Stimulated activated CD4-positive, alpha-beta T cell treated with anti-CD3 and anti-CD28 coated beads, TNF-alpha, amount 100 ng/mL, for 24 hours (primary cell): Measurements from ENCODE around the gene SPOCK1.

Source experiments
- DNase-seq, 3 experiments: peaks; one replicate each; pipeline ENCODE4 v3.0.0-alpha.2; 2020; ENCODE audit warnings: low read depth in 3 of 3

SPOCK1 gene

DNA sequence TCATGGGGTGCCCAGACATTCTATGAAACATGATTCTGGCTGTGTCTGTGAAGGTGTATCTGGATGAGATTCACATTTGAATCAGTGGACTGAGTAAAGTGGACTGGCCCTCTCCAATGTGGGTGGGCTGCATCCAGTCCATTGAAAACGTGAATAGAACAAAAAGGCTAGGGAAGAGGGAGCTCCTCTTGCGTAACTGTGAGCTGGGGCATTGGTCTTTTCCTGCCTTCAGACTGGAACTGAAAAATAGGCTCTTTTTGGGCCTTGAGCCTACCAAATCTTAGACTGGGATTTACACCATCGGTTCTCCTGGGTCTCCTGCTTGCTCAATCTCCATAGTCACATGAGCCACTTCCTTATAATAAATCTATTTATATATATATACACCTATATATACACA, 170.1 kb downstream of the SPOCK1 start:
- no peak for DNase-seq

DNA sequence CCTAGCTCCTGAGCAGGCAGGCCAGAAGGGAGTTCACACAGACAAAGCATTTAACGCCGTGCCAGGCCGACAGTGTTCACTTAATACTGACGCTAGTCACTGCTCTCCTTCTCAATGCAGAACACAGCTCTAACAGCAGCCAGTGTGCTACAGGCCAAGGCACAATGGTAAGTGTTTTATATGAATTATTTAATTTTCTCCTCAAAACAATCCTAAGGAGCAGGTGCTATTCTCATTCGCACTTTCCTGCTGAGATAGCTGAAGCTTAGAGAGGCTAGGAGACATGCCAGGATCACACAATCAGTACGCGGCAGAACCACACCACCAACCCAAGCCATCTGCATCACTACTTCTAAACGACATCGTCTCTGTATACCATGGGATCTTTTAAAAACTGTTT, 170.7 kb downstream of the SPOCK1 start:
- DNase-seq = no peak

DNA sequence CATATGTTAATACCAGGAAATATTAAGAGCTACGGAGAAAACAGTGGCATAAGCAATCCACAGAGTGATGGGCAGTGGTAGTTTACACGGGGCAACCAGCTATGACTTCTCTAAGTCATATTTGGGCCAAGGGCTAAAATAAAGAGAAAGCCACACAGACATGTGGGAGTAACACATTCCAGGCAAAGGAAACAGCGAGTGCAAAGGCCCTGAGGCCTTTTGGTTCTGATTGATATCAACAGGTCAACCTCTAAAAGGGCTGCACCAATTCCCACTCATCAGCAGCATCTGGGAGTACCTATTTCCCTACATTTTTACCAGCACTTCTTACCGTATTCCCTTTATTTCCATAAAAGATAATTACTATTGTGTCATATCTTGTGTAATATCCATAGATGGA, 173.4 kb downstream of the SPOCK1 start:
- DNase-seq = no peak

DNA sequence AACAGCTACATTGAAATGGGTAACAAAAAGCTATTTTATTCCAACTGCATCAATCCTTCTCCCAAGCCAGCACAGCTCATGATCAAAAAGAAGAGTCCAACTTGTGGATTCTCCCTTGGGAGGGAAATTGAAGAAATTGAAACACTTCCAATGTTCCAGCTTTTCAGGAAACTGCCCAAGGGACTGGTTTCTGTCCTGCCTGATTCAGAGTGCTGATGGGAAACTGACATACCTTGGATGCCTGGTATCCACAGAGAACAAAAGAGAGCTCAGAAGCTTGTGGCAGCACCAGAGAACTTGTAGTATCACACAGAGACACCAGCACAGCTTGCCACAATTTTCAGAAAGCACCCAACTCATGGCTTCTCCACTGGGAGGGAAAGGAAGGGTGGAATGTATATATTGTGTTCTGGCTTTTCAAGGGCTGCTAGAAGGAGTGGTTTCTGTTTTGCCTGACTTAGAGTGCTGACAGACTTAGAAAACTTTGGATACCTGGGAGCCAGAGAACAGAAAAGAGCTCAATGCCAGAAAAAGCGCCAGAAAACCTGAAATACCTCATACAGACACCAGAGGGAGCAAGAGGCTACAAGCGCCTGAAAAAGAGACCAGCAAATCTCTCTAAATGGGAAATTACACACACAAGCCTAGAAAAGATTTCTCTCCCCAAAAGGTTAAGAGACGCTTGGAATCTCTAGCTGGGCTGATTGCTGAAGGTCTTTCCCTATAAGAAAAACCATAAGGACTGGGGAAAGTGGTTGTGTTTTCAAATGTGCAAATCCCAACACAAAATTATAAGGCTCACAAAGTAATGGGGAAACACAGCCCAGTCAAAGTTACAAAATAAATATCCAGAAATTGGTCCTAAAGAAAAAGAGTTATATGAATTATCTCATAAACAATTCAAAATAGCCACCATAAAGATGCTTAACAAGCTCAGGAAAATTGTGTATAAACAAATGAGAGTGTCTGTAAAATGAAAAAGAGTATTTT, 178.8 kb downstream of the SPOCK1 start:
- no peak for DNase-seq

DNA sequence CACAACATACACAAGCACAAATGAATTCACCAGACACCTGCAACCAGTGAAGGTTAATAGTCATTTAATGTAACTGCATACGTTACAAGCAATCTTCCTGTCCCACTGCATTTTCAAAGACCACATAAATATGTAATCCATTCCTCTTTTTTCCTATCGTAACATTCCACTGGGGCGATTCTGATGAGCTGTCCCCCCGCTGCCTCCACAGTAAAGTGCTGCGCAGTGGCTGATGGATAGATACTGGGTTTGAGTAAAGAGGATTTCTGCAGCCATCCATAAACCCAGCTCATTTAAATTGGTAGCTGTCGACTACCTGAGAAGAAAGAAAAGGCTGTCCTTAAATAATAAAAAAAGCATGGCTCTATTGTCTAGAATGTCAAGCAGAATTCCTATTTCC, 181.1 kb downstream of the SPOCK1 start:
- no peak for DNase-seq

DNA sequence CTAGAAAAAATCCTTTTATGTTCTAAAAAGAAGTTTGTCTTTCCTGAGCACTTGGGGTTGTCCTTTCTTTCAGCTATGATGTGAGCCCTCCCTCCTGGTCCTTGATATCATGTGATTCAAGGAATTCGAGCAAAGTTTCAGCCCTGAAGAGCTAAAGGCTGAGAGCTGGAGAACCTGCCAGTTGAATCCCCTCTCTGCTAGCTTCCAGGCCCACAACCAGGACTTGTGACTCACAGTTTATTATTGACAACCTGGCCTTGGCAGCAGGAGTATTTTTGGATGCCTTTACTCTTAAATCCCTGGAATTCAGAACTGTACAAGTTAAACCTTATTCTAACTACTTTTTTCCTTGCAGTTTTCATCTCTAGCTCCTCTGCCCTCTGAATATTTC, 182.8 kb downstream of the SPOCK1 start:
- DNase-seq = no peak

DNA sequence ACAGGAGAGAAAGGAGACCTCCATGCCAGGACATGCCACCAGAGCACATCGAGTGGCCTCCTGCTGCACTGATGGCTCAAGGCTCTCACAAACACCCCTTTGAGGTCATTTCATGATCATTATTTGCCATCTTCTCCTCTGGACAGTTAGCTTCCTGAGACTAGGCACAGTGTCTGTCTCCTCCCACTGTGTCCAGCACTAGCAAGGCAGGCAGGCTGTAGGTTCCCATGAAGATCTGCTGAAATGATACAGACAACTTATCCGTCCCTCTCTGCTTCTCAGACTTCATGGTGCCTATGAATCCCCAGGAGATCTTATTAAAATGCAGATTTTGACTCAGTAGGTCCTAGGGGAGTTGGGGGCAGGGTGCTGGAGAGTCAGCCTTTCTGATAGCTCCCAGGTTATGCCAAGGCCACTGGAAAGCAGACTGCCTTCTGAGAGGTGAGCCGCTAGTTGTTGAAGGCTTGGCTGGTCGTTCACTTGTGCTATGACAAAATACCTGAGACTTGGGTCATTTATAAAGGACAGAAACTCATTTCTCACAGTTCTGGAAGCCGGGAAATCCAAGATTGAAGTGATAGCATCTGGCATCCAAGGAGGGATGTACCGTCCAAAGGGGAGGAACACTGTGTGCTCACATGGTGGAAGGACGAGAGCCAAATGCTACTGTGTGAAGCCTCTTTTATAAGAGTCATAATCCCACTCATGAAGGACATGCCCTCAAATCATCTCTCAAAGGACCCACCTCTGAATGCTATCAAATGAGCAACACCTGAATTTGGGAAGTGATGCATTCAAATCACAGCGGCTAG, 183.4 kb downstream of the SPOCK1 start:
- DNase-seq = no peak

DNA sequence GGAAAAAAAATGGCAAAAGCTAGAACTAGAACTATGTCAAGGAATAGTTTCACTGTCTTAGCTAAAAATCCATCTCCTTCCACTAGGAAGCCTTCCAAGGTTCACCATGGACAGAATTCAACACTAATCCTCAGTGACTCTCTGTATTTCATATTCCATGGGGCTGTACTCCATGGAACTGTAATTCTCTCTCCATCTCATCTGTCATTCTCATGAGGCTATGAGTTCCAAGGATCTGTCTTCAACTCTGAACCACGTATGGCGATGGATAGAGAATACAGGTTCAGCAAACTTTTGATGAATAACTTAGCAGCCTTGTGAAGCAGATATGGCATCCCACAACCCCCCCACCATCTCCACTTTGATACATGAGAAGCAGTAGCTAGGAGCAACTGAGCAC, 184.0 kb downstream of the SPOCK1 start:
- DNase-seq = no peak

DNA sequence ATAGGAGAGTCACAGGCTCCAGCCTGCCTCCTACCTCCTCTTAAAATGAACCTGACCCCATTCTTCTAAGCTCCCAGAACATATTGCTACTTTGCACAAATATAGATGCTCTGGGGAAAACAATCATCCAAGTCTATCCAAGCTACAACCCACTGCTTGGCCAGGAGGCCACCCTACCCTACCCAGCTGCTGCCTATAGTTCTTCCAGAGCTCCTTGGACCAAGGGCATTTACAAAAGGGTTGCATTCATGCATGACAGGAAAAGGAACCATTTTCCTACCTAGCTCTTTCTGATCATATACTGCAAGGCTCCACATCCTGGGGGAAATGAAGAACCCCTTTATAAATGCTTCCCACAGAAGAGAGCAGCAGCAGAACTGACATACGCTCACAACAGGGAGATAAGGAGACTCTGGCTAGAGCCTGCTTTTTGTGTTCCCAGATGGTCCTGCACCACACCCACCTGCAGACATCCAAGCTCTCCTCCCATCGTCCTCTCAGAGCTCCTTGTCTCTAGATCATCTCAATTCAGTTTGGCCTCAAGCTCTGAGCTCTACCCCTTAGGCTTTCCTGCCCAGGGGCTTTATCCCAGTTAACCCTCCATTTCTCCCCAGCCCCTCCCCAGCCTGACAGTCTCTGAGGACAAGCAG, 185.5 kb downstream of the SPOCK1 start:
- DNase-seq = no peak

DNA sequence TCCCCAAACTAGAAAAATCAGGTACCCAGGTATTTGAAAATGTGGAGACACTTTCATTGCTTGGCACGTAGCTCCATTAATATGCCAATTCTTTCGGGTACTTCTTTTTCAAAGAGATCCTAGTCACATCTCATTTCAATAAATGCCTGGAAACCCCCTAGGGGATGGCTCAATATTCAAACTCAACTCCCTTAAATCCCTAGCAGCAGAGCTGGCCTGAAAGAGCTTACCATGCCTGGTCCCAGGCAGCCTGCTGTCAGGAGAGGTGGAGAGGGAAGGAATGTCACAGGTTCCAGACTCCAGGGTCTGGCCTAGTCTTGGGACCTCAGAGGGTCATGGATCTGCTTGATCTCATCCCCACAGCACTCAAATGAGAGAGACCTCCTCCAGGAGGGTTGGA, 187.1 kb downstream of the SPOCK1 start:
- DNase-seq = no peak

DNA sequence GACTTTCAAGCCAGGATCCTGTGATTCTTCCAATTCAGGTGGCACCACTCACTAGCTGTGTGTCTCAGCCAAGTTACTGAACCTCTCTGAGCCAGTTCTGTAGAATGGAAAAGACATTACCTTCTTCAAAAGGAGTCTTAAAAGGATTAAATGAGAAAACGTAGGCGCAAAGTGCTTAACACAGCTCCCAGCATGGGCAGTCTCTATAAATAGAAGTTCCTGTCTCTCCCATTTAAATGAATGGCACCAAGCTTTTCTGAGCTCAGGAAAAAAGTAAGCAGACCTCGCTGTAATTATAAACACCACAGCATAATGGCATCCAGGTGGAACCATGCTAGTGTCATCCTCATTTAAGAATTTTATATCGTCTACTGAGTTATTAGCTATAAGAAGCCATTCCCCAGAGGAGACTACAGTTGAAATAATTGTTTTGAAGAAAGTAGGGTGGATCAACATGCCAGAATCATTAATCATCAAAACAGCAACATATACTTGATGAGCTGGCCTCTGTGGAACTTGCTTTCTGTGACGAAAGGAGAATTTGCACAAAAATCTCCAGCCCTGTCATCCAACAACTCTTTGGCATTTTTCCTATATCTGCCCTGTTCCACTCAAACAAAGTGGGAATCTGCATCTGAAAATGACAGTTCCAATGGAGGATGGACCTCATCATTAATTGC, 188.9 kb downstream of the SPOCK1 start:
- DNase-seq = no peak

DNA sequence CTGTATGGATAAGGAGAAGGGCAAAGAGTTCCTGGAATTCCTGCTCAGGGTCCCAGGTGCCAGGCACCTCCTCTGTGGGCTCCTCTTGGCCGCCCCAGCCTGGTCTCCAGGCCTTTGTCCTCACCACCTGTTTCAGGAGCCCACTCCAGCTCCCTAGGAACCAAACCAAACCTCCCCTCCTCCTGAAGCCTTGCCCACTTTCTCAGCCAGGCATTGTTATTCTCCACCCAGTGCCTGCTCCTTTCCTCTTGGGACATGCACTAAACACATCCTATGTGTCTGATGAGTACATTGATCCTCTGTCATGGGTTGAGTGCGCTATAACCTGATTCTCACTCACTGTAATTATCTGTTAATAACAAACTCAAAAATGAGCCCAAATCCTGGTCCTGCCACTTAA, 189.8 kb downstream of the SPOCK1 start:
- DNase-seq = no peak

DNA sequence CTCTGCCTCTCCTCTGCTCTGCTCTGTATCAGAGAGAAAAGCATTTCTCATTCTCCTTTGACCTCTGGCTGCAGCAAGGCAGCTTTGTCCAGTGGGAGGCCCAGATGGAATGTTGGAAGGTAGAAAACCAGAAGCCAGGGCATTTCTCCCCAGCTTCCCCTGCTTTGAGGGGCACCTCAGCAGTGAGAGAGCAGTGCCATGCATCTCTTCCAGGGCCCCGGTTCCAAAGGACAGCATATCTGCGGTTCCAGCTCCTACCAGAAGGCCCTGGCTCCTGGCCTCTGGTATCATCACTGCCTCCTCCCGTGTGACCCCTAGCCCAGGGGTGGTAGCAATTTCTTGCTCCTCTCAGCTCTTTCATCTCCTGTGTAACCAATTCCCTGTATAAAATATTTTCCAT, 190.8 kb downstream of the SPOCK1 start:
- no peak for DNase-seq

DNA sequence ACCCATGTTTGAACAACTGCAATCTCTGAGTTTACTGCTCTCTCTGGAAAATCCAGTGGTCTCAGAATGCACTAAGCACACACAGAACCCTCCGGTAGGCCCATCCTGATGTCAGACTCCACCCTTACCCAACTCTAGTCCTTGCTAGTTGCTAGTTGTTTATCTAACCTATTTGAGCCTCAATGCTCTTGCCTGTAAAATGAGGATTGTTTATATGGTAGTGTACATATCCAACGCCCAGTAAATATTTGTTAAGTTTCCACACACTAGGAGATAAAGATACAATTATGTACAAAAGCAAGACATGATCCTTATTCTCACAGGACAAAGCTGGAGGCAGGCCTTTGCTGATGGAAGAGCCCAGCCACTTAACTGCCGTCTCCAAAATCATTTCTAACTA, 192.2 kb downstream of the SPOCK1 start:
- no peak for DNase-seq

DNA sequence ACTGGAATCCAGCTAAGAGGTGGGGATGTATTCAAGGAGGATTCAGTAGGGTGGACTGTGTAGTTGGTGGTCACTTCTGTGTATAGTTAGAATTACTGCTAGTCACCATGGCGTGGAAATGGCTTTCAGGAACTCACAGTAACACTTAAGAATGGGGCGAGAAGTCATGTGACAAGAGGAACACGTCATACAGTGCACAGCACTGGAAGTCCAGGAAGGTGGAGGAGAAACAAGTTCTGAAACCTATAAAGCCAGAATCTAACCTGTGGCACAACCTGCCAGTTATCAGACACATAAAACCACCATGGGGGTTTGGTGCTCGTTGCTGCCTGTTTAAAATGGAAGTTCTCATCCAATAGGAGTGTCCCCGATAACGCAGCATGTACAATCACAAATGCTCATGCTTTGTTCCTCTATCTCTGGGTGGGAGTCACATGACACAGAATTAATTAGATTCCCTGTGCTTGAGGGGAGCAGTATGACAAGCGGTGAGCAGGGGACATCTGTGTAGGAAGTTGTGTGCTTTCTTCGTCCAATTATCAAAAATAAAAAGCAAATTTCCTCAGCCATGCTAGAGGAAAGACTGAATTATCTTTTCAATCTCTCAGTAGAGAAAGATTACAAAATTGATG, 193.0 kb downstream of the SPOCK1 start:
- DNase-seq = no peak

DNA sequence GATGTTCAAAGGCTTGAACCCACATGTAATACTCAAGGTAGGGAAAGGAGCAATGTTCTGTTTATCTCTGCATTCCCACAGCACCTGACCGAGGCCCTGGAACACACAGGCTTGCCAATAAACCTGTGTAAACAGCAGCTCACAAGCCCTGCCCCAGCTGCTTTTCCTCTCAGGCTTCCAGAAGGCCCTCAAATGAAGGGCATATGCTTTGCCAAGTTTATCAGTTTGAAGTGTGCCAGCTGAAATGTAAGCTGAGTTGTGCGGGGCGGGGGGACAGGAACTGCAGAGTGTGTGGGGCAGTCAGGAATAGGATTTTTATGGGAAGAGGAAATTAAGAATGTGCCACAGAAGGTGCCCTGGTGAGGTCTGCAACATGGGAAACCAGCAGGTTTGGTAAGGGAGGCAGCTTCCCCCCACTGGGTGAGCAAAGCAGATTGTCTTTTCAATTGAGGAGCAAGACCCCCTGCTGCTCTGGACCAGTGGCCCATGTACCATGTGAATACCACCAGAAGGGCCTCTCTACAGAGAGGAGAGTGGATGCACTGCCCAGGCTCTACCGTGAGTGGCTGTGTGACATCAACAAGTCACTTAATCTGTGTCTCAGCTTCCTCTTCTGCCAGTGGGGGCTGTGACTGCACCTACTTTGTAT, 194.8 kb downstream of the SPOCK1 start:
- DNase-seq = no peak

DNA sequence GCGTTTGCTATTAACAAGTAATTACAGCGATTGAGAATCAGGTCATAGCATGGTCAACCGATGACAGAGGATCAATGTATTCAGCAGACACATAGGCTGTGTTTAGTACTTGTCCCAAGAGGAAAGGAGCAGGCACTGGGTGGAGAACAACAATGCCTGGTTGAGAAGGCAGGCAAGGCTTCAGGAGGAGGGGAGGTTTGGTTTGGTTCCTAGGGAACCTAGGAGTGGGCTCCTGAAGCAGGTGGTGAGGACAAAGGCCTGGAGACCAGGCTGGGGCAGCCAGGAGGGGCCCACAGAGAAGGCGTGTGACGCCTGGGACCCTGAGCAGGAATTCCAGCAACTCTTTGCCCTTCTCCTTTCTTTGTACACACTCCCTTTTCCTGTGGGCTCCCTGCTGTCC, 195.6 kb downstream of the SPOCK1 start:
- no peak for DNase-seq

DNA sequence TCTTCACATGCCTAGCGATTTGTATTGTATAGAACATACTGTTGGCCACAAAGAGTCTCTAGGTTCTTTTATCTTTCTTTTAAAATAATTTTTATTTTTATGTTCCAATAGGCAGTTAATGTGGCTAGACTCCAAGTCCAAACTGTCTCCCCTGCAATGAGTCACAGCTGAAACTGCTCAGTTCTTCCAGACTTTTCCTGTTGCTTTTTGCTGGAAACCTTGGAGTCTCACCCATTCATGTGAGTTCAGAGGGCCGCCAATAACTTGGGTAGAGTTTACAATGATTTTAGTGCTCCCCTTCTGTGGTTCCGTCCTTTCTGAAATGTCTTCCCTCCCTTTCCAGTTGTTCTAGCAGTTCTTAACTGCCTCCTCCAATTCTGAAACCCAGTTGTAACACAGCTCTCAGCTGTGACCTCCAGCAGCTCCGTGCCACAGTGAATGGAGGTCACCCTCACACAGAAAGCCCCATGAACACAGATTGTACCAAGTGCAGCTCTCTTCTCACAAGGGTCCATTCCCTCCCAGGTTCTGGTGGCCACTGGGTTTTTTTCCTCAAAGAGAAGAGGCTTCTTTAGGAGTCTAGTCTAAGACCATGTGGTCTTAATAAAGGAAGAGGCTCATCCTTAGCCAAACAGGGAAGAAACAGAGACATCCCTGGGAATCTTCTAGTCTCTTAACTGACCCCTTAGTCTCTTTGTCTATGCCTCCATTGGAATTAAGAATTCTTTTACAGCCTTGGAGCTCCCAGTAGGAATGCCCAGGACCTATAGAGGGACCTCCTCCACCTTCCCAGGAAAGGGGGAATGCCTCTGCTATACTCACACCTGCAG, 198.5 kb downstream of the SPOCK1 start:
- no peak for DNase-seq

DNA sequence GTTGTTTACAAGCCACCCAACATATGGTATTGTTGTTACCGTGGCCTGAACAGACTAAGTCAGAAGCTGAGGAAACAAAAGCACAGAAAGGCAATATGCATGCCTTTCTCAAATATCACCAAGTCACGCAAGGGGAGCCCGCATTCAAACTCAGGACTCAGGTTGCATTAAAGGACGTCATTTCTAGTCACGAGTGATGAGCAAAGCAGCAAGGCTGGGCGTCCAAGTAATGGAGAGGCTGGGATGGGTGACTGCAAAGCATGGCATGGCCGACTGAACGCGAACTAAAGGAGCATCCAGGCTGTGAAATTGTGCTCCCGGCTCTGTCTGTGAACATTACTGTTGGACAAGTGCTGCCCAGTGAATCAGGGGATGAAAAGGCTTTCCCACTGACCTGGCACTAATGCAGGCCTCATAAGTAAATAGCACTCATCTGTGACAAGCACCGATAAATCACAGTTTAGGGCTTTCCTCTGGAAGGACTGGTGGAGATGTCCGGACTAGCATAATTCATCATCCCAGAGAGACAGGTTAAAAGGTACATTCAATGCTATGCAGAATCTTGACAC, 202.8 kb downstream of the SPOCK1 start:
- no peak for DNase-seq

DNA sequence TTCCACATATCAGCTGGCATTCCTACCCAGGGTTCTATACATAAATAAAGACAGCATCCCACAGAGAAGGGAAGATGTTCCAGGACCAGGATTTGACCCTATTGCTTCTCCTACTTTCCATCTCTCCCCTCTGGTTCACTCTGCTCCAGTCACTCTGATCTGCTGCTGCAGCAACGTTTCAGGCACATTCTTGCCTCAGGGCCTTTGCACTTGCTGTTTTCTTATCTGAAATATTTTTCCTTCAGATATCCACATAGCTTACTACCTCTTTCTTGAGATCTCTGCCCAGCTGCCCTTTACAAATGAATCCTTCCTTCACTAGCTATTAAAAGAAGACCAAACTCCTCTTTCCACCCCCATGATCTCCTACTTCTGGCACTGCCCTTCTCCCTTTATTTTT, 204.5 kb downstream of the SPOCK1 start:
- no peak for DNase-seq
